ENCODE data around the gene NT5DC1.

GRCh38 chr6:116169880-116170279 is 69.2 kb downstream of the NT5DC1 start:
- TF ChIP-seq CTCF (IDR thresholded peaks at IDR 0.05), result no peak
- TF ChIP-seq EP300 (IDR thresholded peaks at IDR 0.05), result no peak
